Breast epithelium (tissue), 4 donors: ENCODE data around the gene IRF2BPL. TPM values are rescaled to one million over a fixed set of nuclear protein-coding genes. Genes with fewer than 3 reads are reported as not detected.

Source experiments
- DNase-seq, 2 donors: peaks; one replicate each; pipeline ENCODE4 v3.0.0-alpha.2; 2019; ENCODE audit warnings: low spot score in 2 of 2
- H3K27ac ChIP-seq, 2 donors: fragments of 200-600 bp; sonication (generic) in 1 of 2; one replicate each; pipeline ENCODE4 v1.5.1; 2016 to 2019; ENCODE audit warnings: mild to moderate bottlenecking in 1 of 2
- H3K27me3 ChIP-seq, 2 donors: fragments of 200-600 bp; sonication (generic) in 1 of 2; one replicate each; pipeline versions ENCODE4 v1.5.1 to v1.6.0; 2017 to 2019; ENCODE audit warnings: control low read depth in 1 of 2, mild to moderate bottlenecking in 1 of 2
- H3K36me3 ChIP-seq: fragments of 200-600 bp; one replicate; pipeline ENCODE4 v1.5.1; 2019
- H3K4me1 ChIP-seq, 2 donors: fragments of 200-600 bp; sonication (generic); one replicate each; pipeline ENCODE4 v1.5.1; 2016 to 2019; ENCODE audit warnings: control low read depth in 1 of 2
- H3K4me3 ChIP-seq, 3 donors: fragments of 200-600 bp; sonication (generic); 1 replicate in 2 of 3; 2 replicates in 1 of 3; pipeline ENCODE4 v1.5.1; 2016 to 2019; ENCODE audit warnings: mild to moderate bottlenecking in 3 of 3, moderate library complexity in 2 of 3
- H3K9me3 ChIP-seq, 2 donors: fragments of 200-600 bp; sonication (generic) in 1 of 2; one replicate each; pipeline ENCODE4 v1.5.1; 2016 to 2019; ENCODE audit warnings: control low read depth in 1 of 2
- CTCF ChIP-seq, 3 donors: fragments of 450-650 bp; IDR thresholded peaks; one replicate each; pipeline ENCODE4 v1.5.1; 2016 to 2017; ENCODE audit warnings: antibody characterized with exemption in 3 of 3, mild to moderate bottlenecking in 3 of 3, moderate library complexity in 3 of 3
- POLR2A ChIP-seq: fragments of 450-650 bp; IDR thresholded peaks from one replicate; pipeline ENCODE4 v1.6.1; 2016; ENCODE audit warnings: antibody characterized with exemption, mild to moderate bottlenecking, moderate library complexity
- POLR2AphosphoS5 ChIP-seq, 3 donors: sonication (generic); formaldehyde crosslinking; IDR thresholded peaks; one replicate each; pipeline ENCODE4 v1.6.1; 2017; ENCODE audit warnings: antibody characterized with exemption in 3 of 3
- intact Hi-C: fragments of 100-400 bp; cut with DNase I; formaldehyde crosslinking; loops from one replicate; pipeline ENCODE4 v1.15.1; 2023; ENCODE audit warnings: low total_unique reads
- total RNA-seq, 3 donors: library from RNA; depleted of rRNA; stranded (reverse); fragments of >200 nt; gene quantifications; one replicate each; pipeline ENCODE4 v1.1.0, GENCODE V29; 2016

The IRF2BPL gene
- total RNA-seq, 3 donors from 2014 or later, result 39.5 to 76.5 (median 47.2) TPM

- Histone ChIP-seq H3K36me3 (no peaks in the 10 kb centered on the region), H3K27me3 (no peaks in the 10 kb centered on the region), H3K27ac (peak overlapping the region; percentile 99), H3K4me1 (peaks cover 24 to 29% of the 10 kb centered on the region in 2 donors), H3K9me3 (no peaks in the 10 kb centered on the region), H3K4me3 (peak overlapping the region; percentile 91 to 95 (median 94))
- intact Hi-C loops, result loop anchor here (5.0 kb wide), 1 partner anchor 40 kb away; no protein-coding TSS in a partner anchor
- DNase-seq, result peak; percentile 74 to 81
- TF ChIP-seq CTCF (IDR thresholded peaks at IDR 0.05) (no peak), POLR2AphosphoS5 (IDR thresholded peaks at IDR 0.05) (peak in 2 of 3 donors; percentile 50 to 73)
Observed at GRCh38 chr14:77027538-77028383, 747 bp downstream of the IRF2BPL start.

GRCh38 chr14:77026930-77027537 is 1.5 kb downstream of the IRF2BPL start:
- peak overlapping the region; percentile 99 for H3K27ac ChIP-seq
- no peak for DNase-seq
- H3K27me3 ChIP-seq, result no peaks in the 10 kb centered on the region
- no peak for TF ChIP-seq POLR2A
- TF ChIP-seq POLR2AphosphoS5 (IDR thresholded peaks at IDR 0.05), result peak in 1 of 3 donors; percentile 5
- peak overlapping the region; percentile 91 to 95 (median 94) for H3K4me3 ChIP-seq
- H3K4me1 ChIP-seq, result peaks cover 19 to 22% of the 10 kb centered on the region in 2 donors
- H3K9me3 ChIP-seq, result no peaks in the 10 kb centered on the region
- no peaks in the 10 kb centered on the region for H3K36me3 ChIP-seq
- intact Hi-C loops, result loop anchor here (1.0 to 5.0 kb wide), 2 partner anchors 40 to 110 kb away; no protein-coding TSS in a partner anchor

GRCh38 chr14:77026166-77026929 is 2.2 kb downstream of the IRF2BPL start:
- H3K27me3 ChIP-seq, result no peaks in the 10 kb centered on the region
- peaks cover 12 to 15% of the 10 kb centered on the region in 2 donors for H3K4me1 ChIP-seq
- intact Hi-C loops, result loop anchor here (1.0 to 5.0 kb wide), 2 partner anchors 41 to 109 kb away; no protein-coding TSS in a partner anchor
- peak; percentile 14 to 48 (median 28) for TF ChIP-seq POLR2AphosphoS5 (IDR thresholded peaks at IDR 0.05)
- no peak for TF ChIP-seq CTCF (IDR thresholded peaks at IDR 0.05)
- no peak for TF ChIP-seq POLR2A
- DNase-seq, result no peak
- peak overlapping the region; percentile 91 to 95 (median 94) for H3K4me3 ChIP-seq
- H3K9me3 ChIP-seq, result no peaks in the 10 kb centered on the region
- peak overlapping the region; percentile 99 for H3K27ac ChIP-seq
- no peaks in the 10 kb centered on the region for H3K36me3 ChIP-seq

- no peaks in the 10 kb centered on the region for H3K27me3 ChIP-seq
- no peaks in the 10 kb centered on the region for H3K9me3 ChIP-seq
- peaks cover 8 to 9% of the 10 kb centered on the region in 2 donors for H3K4me1 ChIP-seq
- peak overlapping the region; percentile 91 to 95 (median 94) for H3K4me3 ChIP-seq
- intact Hi-C loops, result loop anchor here (1.0 to 5.0 kb wide), 2 partner anchors 42 to 108 kb away; no protein-coding TSS in a partner anchor
- DNase-seq, result no peak
- no peaks in the 10 kb centered on the region for H3K36me3 ChIP-seq
- H3K27ac ChIP-seq, result peak overlapping the region; percentile 99
- TF ChIP-seq CTCF (IDR thresholded peaks at IDR 0.05) (no peak), POLR2A (no peak), POLR2AphosphoS5 (IDR thresholded peaks at IDR 0.05) (no peak)
Observed at GRCh38 chr14:77025744-77026165, 2.8 kb downstream of the IRF2BPL start.

GRCh38 chr14:77024171-77024691 is 4.3 kb downstream of the IRF2BPL start:
- TF ChIP-seq CTCF (IDR thresholded peaks at IDR 0.05), result no peak
- TF ChIP-seq POLR2AphosphoS5 (IDR thresholded peaks at IDR 0.05), result peak in 1 of 3 donors; percentile 50
- Histone ChIP-seq H3K27ac (peak overlapping the region; percentile 64 to 84), H3K4me1 (peaks cover 5 to 8% of the 10 kb centered on the region in 2 donors), H3K9me3 (no peaks in the 10 kb centered on the region), H3K4me3 (peak overlapping the region; percentile 91 to 95 (median 94)), H3K27me3 (no peaks in the 10 kb centered on the region), H3K36me3 (no peaks in the 10 kb centered on the region)
- no peak for DNase-seq
- intact Hi-C loops, result no loop called here
